HG03139 (cell line): ENCODE data around the gene TRIM7.
A peak's percentile ranks its signal among the peaks of the same experiment; 100 is the strongest.

Experiments used
- ATAC-seq: cut with Tn5 transposase; IDR thresholded peaks from one replicate; pipeline ENCODE4 v1.9.1; 2021; ENCODE audit not compliant: unreplicated experiment

TRIM7 gene

GRCh38 chr5:181204826-181205760, at the start of gene TRIM7:
Gene TRIM7 (minus strand): TSS chr5:181205196. CDS start chr5:181205110, 86 bp downstream.
- ATAC-seq, result no peak

GRCh38 chr5:181248277-181248676, 43.3 kb upstream of the TRIM7 start:
- ATAC-seq, result no peak

- peak; percentile 41 for ATAC-seq
Observed at GRCh38 chr5:181246276-181247049, 41.5 kb upstream of the TRIM7 start.

- peak; percentile 1 for ATAC-seq
Observed at GRCh38 chr5:181245427-181246275, 40.7 kb upstream of the TRIM7 start.

GRCh38 chr5:181243564-181244343, 38.8 kb upstream of the TRIM7 start, which contains the start of gene RACK1:
Gene RACK1 (minus strand): TSS chr5:181243906. CDS start chr5:181243800, 106 bp downstream.
- ATAC-seq, result peak; percentile 54

- no peak for ATAC-seq
Observed at GRCh38 chr5:181243018-181243563, 38.1 kb upstream of the TRIM7 start.

GRCh38 chr5:181242031-181242451, 37.0 kb upstream of the TRIM7 start:
- no peak for ATAC-seq

DNA sequence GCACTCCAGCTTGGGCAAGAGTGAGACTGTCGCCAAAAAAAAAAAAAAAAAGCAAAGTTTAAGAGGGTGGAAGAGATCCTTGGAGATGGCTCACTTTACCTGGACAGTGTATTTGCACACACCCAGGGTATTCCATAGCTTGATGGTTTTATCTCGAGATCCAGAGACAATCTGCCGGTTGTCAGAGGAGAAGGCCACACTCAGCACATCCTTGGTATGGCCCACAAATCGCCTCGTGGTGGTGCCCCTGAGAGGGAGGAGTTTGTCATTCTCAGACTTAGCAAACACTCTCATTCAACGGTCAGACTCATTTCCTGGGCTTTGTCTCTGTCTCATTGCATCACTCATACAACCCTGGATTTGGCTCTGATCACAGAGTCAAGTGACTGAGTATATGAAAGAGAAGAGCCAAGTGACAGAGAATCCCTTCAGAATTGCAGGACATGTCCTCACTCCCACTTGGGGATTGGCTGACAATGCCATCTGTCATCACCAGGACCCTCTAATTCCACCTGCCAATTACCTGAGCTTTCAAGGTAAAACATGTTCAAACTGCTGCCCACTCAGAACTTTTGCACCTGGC, 36.5 kb upstream of the TRIM7 start:
- no peak for ATAC-seq

DNA sequence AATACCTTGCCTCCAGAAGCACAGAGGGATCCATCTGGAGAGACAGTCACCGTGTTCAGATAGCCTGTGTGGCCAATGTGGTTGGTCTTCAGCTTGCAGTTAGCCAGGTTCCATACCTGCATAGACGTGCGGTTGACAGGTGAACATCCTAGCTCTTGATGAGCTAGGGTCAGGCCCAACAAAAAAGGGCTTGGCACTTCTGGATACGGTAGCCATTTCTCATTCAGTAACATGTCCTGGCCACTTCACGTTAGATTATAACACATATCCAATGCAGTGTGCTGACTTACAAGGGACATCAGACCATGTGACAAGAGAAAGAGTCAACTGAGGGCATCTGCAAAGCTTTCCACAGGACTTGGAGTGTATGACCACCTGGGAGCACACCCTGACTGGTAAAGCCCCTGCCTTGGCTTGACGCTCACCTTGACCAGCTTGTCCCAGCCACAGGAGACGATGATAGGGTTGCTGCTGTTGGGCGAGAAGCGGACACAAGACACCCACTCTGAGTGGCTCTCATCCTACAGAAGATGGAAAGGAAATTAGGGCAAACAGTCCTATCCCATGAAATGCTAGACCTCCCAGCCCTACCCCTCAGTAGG, 34.2 kb upstream of the TRIM7 start:
- ATAC-seq, result no peak

DNA sequence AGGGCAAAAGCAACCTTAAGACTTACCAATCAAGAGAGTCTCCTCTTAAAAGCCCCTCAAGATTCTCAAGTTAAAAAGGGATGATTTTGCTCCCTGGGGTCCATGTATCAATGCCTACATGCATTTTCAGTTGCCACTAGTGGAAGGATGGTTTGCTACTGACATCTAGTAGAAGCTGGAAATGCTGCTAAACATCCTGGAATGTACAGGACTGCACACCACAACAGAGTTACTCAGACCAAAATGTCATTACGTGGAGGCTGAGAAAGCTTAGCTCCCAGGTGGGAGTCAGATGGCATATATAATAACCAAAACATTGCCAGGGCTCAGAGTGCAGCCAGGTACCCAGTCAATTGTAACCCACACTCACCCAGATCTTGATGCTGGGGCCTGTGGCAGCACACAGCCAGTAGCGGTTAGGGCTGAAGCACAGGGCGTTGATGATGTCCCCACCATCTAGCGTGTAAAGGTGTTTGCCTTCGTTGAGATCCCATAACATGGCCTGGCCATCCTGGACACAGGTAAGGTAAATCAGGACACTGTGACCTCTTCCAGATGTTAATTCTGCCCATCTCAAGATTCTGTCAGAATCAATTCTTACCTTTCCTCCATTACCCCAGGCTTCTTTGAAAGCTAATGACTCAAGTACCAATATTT, 32.9 kb upstream of the TRIM7 start:
- no peak for ATAC-seq

- no peak for ATAC-seq
Observed at GRCh38 chr5:181236954-181237641, 32.1 kb upstream of the TRIM7 start.

GRCh38 chr5:181236471-181236870, 31.5 kb upstream of the TRIM7 start:
- no peak for ATAC-seq

GRCh38 chr5:181235689-181236366, 30.8 kb upstream of the TRIM7 start:
- ATAC-seq, result no peak

DNA sequence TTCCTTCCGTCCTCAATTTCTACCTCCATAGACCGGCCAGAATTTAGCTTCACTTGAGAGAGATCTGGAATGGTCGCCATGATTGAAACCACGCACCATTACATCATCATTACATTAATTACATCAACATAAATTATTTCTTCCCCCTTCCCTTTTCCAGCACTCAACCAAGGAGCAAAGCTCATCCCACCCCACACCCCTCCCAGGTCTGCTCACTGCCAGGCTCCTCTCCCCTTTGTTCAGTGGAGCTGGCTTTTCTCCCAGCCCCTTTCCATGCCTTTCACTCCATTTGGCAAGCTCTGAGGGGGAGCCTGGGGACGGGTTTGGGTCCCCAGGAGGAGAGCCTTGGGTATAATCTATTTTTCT, 30.3 kb upstream of the TRIM7 start:
- ATAC-seq, result no peak

- ATAC-seq, result no peak
Observed at GRCh38 chr5:181234455-181235306, 29.7 kb upstream of the TRIM7 start.

DNA sequence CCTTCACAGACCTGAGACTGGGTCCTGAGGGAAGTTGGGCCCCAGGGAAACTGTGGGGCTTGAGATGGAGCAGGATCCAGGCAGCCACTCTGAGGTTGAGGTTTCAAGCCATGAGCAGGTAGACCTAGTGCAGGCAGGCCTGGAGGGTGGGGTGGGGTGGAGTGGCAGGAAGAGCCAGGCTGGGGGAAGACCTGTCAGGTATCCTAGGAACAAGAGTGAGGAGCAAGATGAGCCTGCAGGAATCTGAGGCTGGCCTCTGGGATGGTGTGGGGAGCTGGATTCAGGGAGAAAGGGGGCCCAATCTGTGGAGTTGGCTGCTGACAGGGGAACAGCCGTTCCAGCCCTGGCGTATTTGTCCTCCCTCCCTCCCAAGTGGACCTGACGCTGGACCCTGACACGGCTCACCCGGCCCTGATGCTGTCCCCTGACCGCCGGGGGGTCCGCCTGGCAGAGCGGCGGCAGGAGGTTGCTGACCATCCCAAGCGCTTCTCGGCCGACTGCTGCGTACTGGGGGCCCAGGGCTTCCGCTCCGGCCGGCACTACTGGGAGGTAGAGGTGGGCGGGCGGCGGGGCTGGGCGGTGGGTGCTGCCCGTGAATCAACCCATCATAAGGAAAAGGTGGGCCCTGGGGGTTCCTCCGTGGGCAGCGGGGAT, 28.9 kb upstream of the TRIM7 start:
- no peak for ATAC-seq
